Left ventricle myocardium inferior (tissue), 1 donor: ENCODE measurements around the gene TIMM13. TPM values are rescaled to one million over a fixed set of nuclear protein-coding genes. Genes with fewer than 3 reads are reported as not detected.
"Not testable (repeated sequence)": the region's sequence is repeated elsewhere in the genome, so short reads cannot be mapped to it uniquely, and the experiment has no call there.

Experiments used
- DNase-seq: peaks from one replicate; pipeline ENCODE4 v3.0.0-alpha.2; 2020
- H3K27ac ChIP-seq: fragments of 200-600 bp; replicated peaks from 2 replicates; pipeline ENCODE4 v1.8.0; 2021
- H3K27me3 ChIP-seq: fragments of 200-600 bp; 2 replicates; pipeline ENCODE4 v1.8.0; 2021; ENCODE audit warnings: low read depth
- H3K36me3 ChIP-seq: fragments of 200-600 bp; 2 replicates; pipeline ENCODE4 v1.8.0; 2021
- H3K4me1 ChIP-seq: fragments of 200-600 bp; 2 replicates; pipeline ENCODE4 v1.8.0; 2021
- H3K4me3 ChIP-seq: fragments of 200-600 bp; 2 replicates; pipeline ENCODE4 v1.8.0; 2021; ENCODE audit warnings: mild to moderate bottlenecking, moderate library complexity
- H3K9me3 ChIP-seq: fragments of 200-600 bp; replicated peaks from 2 replicates; pipeline ENCODE4 v1.8.0; 2021
- intact Hi-C: fragments of 100-400 bp; cut with micrococcal nuclease; formaldehyde crosslinking; loops from one replicate; pipeline ENCODE4 v1.11.0; 2022
- total RNA-seq: library from RNA; stranded (reverse); fragmentation: NEBNext Ultra II Directional; extraction: Animal tissue kit (Norgen Biotek cat#: 25700); gene quantifications from one replicate; pipeline ENCODE4 v1.2.1, GENCODE V29; 2021
- TF ChIP-seq, protein P1 (sequence below): fragments of 200-600 bp; IDR thresholded peaks from 2 replicates; pipeline ENCODE4 v1.8.0; 2021; ENCODE audit warnings: antibody characterized with exemption, mild to moderate bottlenecking, borderline replicate concordance
- donor health status: DM: no; HTN: yes; CAD: no; lungs with severe emphysema.

The TIMM13 gene
- total RNA-seq, 1 donor from 2014 or later = 87.7 TPM

DNA sequence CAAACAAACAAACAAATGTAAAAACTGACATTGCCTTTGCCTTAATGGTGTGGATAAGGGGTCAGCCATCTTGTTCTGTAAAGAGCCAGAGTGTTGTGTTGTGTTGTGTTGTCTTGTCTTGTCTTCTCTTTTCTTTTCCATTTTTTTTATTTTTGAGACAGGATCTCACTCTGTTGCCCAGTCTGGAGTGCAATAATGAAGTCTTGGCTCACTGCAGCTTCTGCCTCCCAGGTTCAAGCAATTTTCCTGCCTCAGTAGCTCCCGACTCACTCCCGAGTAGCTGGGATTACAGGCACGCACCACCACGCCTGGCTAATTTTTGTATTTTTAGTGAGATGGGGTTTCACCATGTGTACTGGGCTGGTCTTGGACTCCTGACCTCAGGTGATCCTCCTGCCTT is 27.8 kb downstream of the TIMM13 start:
- no peak for DNase-seq
- no peaks in the 10 kb centered on the region for H3K4me1 ChIP-seq
- H3K9me3 ChIP-seq = peaks cover 9% of the 10 kb centered on the region
- H3K4me3 ChIP-seq = no peak overlapping the region
- intact Hi-C loops = no loop called here
- H3K27me3 ChIP-seq = peaks cover 34% of the 10 kb centered on the region
- no peaks in the 10 kb centered on the region for H3K36me3 ChIP-seq
- H3K27ac ChIP-seq = no peak overlapping the region
- TF ChIP-seq, protein P1, sequence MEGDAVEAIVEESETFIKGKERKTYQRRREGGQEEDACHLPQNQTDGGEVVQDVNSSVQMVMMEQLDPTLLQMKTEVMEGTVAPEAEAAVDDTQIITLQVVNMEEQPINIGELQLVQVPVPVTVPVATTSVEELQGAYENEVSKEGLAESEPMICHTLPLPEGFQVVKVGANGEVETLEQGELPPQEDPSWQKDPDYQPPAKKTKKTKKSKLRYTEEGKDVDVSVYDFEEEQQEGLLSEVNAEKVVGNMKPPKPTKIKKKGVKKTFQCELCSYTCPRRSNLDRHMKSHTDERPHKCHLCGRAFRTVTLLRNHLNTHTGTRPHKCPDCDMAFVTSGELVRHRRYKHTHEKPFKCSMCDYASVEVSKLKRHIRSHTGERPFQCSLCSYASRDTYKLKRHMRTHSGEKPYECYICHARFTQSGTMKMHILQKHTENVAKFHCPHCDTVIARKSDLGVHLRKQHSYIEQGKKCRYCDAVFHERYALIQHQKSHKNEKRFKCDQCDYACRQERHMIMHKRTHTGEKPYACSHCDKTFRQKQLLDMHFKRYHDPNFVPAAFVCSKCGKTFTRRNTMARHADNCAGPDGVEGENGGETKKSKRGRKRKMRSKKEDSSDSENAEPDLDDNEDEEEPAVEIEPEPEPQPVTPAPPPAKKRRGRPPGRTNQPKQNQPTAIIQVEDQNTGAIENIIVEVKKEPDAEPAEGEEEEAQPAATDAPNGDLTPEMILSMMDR = no peak

DNA sequence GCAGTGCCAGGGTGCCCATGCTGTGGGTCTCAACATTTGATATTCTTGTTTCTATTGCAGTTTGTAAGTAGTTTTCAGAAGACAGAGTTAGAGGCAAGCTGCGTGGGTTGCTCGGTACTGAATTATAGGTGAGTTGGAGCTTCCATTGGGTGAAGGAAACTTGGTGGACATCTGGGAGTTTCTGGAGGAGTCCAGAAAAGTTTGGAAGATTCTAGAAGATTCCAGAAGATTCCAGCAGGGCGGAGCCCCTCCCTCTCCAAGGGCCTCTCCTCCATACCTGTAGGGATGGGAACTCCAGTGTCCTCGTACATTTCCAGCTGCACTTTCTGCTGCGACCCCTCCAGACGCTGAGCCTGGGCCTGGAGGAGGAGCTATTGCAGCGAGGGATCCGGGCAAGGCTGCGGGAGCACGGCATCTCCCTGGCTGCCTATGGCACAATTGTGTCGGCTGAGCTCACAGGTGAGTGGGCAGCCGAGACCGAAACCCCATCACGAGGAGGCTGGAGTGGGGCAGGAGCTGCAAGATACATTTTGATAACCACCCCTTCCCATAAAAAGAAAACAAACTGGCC is 28.6 kb downstream of the TIMM13 start:
- intact Hi-C loops = no loop called here
- no peak for DNase-seq
- no peaks in the 10 kb centered on the region for H3K36me3 ChIP-seq
- no peak overlapping the region for H3K27ac ChIP-seq
- peaks cover 1% of the 10 kb centered on the region for H3K9me3 ChIP-seq
- no peak overlapping the region for H3K4me3 ChIP-seq
- peaks cover 40% of the 10 kb centered on the region for H3K27me3 ChIP-seq
- TF ChIP-seq, protein P1 = no peak
- H3K4me1 ChIP-seq = no peaks in the 10 kb centered on the region

DNA sequence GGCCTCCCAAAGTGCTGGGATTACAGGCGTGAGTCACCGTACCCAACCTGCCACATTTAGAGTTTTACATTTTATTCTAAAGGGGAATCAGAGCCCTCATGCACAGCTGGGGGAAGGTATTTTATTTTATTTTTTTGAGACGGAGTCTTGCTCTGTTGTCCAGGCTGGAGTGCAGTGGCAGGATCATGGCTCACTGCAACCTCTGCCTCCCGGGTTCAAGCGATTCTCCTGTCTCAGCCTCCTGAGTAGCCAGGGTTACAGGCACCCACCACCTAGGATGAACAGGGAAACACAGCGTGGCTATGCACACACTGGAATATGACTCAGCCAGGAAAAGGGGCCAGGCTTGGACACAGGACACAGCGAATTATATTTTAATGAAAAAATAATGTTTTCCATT is 30.2 kb downstream of the TIMM13 start:
- H3K4me3 ChIP-seq, H3K27ac ChIP-seq, H3K36me3 ChIP-seq, DNase-seq, intact Hi-C loops, H3K9me3 ChIP-seq, H3K4me1 ChIP-seq: not testable (repeated sequence)
- H3K27me3 ChIP-seq = peaks cover 45% of the 10 kb centered on the region

DNA sequence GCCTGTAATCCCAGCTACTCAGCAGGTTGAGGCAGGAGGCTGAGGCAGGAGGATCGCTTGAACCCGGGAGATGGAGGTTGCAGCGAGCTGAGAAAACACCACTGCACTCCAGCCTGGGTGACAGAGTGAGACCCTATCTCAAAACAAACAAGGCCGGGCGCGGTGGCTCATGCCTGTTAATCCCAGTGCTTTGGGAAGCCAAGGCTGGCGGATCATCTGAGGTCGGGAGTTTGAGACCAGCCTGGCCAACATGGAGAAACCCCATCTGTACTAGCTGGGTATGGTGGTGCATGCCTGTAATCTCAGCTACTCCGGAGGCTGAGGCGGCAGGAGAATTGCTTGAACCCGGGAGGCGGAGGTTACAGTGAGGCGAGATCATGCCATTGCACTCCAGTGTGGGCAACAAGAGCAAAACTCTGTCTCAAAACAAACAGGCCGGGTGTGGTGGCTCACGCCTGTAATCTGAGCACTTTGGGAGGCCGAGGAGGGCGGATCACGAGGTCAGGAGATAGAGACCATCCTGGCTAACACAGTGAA is 32.0 kb downstream of the TIMM13 start:
- H3K4me1 ChIP-seq, H3K27ac ChIP-seq, H3K4me3 ChIP-seq, H3K36me3 ChIP-seq, intact Hi-C loops, DNase-seq, H3K9me3 ChIP-seq: not testable (repeated sequence)
- peaks cover 45% of the 10 kb centered on the region for H3K27me3 ChIP-seq

DNA sequence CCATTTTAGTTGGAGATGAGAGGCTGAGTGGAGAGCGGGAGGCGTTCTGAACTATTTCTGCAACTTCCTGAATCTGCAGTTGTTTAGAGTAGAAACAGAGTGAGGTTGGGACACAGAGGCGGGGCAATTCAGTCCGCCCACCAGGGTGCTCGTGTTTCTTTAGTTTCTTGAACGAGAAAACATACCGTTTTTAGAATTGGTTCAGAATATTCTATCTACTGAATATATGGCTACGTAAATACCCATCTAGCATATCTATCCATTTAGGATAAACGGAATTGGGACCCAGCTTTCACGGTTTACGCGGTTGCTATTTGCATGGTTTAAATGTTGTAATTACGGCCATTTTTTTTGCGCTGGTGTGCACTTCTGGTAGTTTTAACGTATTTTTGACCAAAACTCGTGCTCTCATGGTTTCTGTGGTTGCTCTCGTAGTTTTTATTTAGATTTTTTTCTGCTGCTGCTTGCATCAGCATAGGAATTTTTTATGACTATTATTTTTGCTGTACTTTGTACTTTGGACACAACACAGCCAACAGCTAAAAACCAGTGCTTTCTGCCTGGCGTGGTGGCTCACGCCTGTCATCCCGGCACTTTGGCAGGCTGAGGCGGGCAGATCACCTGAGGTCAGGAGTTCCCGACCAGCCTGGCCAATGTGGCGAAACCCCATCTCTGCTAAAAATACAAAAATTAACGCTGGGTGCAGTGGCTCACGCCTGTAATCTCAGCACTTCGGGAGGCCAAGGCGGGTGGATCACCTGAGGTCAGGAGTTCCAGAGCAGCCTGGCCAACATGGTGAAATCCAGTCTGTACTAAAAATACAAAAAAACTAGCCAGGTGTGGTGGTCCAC is 32.7 kb downstream of the TIMM13 start:
- TF ChIP-seq, protein P1 = no peak
- intact Hi-C loops = no loop called here
- no peaks in the 10 kb centered on the region for H3K4me1 ChIP-seq
- H3K36me3 ChIP-seq = no peaks in the 10 kb centered on the region
- no peak for DNase-seq
- H3K9me3 ChIP-seq = no peaks in the 10 kb centered on the region
- peaks cover 45% of the 10 kb centered on the region for H3K27me3 ChIP-seq
- H3K27ac ChIP-seq = no peak overlapping the region
- H3K4me3 ChIP-seq = no peak overlapping the region

- TF ChIP-seq, protein P1 = no peak
- intact Hi-C loops = no loop called here
- Histone ChIP-seq H3K4me3 (no peak overlapping the region), H3K27ac (no peak overlapping the region), H3K9me3 (no peaks in the 10 kb centered on the region), H3K36me3 (no peaks in the 10 kb centered on the region), H3K27me3 (peaks cover 45% of the 10 kb centered on the region), H3K4me1 (no peaks in the 10 kb centered on the region)
- no peak for DNase-seq
Observed at GRCh38 chr19:2394054-2394441, 33.3 kb downstream of the TIMM13 start.

DNA sequence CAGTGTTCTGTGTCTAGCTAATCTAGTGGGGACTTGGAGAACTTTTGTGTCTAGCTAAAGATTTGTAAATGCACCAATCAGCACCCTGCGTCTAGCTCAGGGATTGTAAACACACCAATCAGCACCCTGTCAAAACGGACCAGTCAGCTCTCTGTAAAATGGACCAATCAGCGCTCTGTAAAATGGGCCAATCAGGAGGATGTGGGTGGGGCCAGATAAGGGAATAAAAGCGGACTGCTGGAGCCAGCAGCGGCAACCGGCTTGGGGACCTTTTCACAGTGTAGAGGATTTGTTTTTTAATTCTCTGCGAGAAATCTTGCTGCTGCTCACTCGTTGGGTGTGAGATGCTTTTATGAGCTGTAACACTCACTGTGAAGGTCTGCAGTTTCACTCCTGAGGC is 34.5 kb downstream of the TIMM13 start:
- H3K4me1 ChIP-seq, H3K4me3 ChIP-seq, H3K36me3 ChIP-seq, DNase-seq, H3K27ac ChIP-seq, intact Hi-C loops, H3K9me3 ChIP-seq: not testable (repeated sequence)
- peaks cover 50% of the 10 kb centered on the region for H3K27me3 ChIP-seq
